Body of pancreas (tissue), 4 donors: Measurements from ENCODE around the gene TRIM17. TPM values are rescaled to one million over a fixed set of nuclear protein-coding genes. Genes with fewer than 3 reads are reported as not detected.

Experiments
- ATAC-seq: fragments of 150-250 bp; one replicate; pipeline ENCODE4 v1.9.1; 2016
- DNase-seq, 4 donors: peaks; one replicate each; pipeline ENCODE4 v3.0.0-alpha.2; 2019
- H3K27ac ChIP-seq, 4 donors: fragments of 200-600 bp; sonication (generic); 1 replicate in 3 of 4; 2 replicates in 1 of 4; pipeline versions ENCODE4 v1.5.1 to v1.6.1; 2016 to 2019; ENCODE audit warnings: mild to moderate bottlenecking in 1 of 4, mixed read lengths in 1 of 4, moderate library complexity in 1 of 4
- H3K27me3 ChIP-seq, 2 donors: fragments of 200-600 bp; sonication (generic); one replicate each; pipeline ENCODE4 v1.6.0; 2016; ENCODE audit warnings: mild to moderate bottlenecking in 1 of 2
- H3K36me3 ChIP-seq, 2 donors: fragments of 200-600 bp; sonication (generic); replicated peaks in 1 of 2; 2 replicates each; pipeline ENCODE4 v1.5.1; 2016; ENCODE audit warnings: low read depth in 2 of 2; ENCODE audit not compliant: insufficient read depth in 1 of 2
- H3K4me1 ChIP-seq: fragments of 200-600 bp; sonication (generic); one replicate; pipeline ENCODE4 v1.6.0; 2016
- H3K4me3 ChIP-seq, 2 donors: fragments of 200-600 bp; sonication (generic); 1 replicate in 1 of 2; 2 replicates in 1 of 2; pipeline ENCODE4 v1.5.1; 2016 to 2019
- H3K9me3 ChIP-seq, 3 donors: fragments of 200-600 bp; sonication (generic); 1 replicate in 2 of 3; 2 replicates in 1 of 3; pipeline ENCODE4 v1.5.1; 2016
- CTCF ChIP-seq, 7 experiments: fragments of 450-650 bp in 4 of 7; fragments of 200-600 bp in 3 of 7; sonication (generic) in 3 of 7; IDR thresholded peaks; one replicate each; pipeline ENCODE4 v1.5.1; 2016 to 2019; ENCODE audit warnings: antibody characterized with exemption in 7 of 7
- POLR2A ChIP-seq, 3 donors: fragments of 450-650 bp; IDR thresholded peaks; one replicate each; pipeline ENCODE4 v1.6.1; 2016; ENCODE audit warnings: antibody characterized with exemption in 3 of 3, mild to moderate bottlenecking in 2 of 3
- WGBS, 2 donors: methylation state at CpG; one replicate each; pipeline ENCODE4 v1.1.5; 2017; 5-methylcytosine and 5-hydroxymethylcytosine counted together
- intact Hi-C: fragments of 100-400 bp; cut with DNase I; formaldehyde crosslinking; loops from one replicate; pipeline ENCODE4 v1.15.1; 2023
- total RNA-seq, 2 donors: library from RNA; depleted of rRNA; stranded (reverse); fragments of >200 nt; gene quantifications; one replicate each; pipeline ENCODE4 v1.1.0, GENCODE V29; 2016

Gene TRIM17
- total RNA-seq, 2 donors from 2014 or later = 1.0 TPM; not detected in 1

- peak; percentile 76 to 92 (median 88) for DNase-seq
- TF ChIP-seq CTCF (IDR thresholded peaks at IDR 0.05) = peak in 4 of 7 experiments; percentile 24 to 38 (median 31)
- peak; percentile 11 to 73 (median 70) for TF ChIP-seq POLR2A (IDR thresholded peaks at IDR 0.05)
- H3K4me3 ChIP-seq = peak overlapping the region in 1 of 2 donors; percentile 13
- WGBS, 2 donors = 1 to 5% methylated on average over 27 to 47 of the region's 74 CpGs
- intact Hi-C loops = no loop called here
- peaks cover 0 to 7% of the 10 kb centered on the region in 2 donors for H3K27me3 ChIP-seq
- no peaks in the 10 kb centered on the region for H3K36me3 ChIP-seq
- peak overlapping the region; percentile 41 to 80 (median 69) for H3K27ac ChIP-seq
- peak; percentile 96 for ATAC-seq
- H3K9me3 ChIP-seq = no peaks in the 10 kb centered on the region
- peaks cover 30% of the 10 kb centered on the region for H3K4me1 ChIP-seq
Measured at GRCh38 chr1:228457396-228458176, 40.9 kb upstream of the TRIM17 start.

GRCh38 chr1:228457017-228457395 lies 40.3 kb upstream of the TRIM17 start:
- Histone ChIP-seq H3K9me3 (no peaks in the 10 kb centered on the region), H3K27ac (peak overlapping the region; percentile 41 to 80 (median 69)), H3K4me1 (peaks cover 30% of the 10 kb centered on the region), H3K36me3 (no peaks in the 10 kb centered on the region), H3K27me3 (peaks cover 0 to 7% of the 10 kb centered on the region in 2 donors), H3K4me3 (peak overlapping the region in 1 of 2 donors; percentile 13)
- ATAC-seq (no peak), DNase-seq (no peak)
- WGBS, 2 donors = 21 to 25% methylated on average over 13 of the region's 13 CpGs
- TF ChIP-seq POLR2A (IDR thresholded peaks at IDR 0.05) (no peak), CTCF (IDR thresholded peaks at IDR 0.05) (no peak)
- intact Hi-C loops = no loop called here

- Histone ChIP-seq H3K27ac (peak overlapping the region in 1 of 4 donors; percentile 73), H3K4me1 (peaks cover 30% of the 10 kb centered on the region), H3K9me3 (no peaks in the 10 kb centered on the region), H3K27me3 (peaks cover 0 to 7% of the 10 kb centered on the region in 2 donors), H3K4me3 (no peak overlapping the region), H3K36me3 (no peaks in the 10 kb centered on the region)
- intact Hi-C loops = no loop called here
- WGBS, 2 donors = 49 to 58% methylated on average over 6 of the region's 6 CpGs
- TF ChIP-seq POLR2A (IDR thresholded peaks at IDR 0.05) (no peak), CTCF (IDR thresholded peaks at IDR 0.05) (no peak)
- ATAC-seq (no peak), DNase-seq (no peak)
Measured at GRCh38 chr1:228456252-228457016, 39.8 kb upstream of the TRIM17 start.

GRCh38 chr1:228455715-228456114 lies 39.1 kb upstream of the TRIM17 start:
- H3K36me3 ChIP-seq = no peaks in the 10 kb centered on the region
- TF ChIP-seq CTCF (IDR thresholded peaks at IDR 0.05) = no peak
- TF ChIP-seq POLR2A (IDR thresholded peaks at IDR 0.05) = no peak
- H3K27me3 ChIP-seq = peaks cover 0 to 7% of the 10 kb centered on the region in 2 donors
- ATAC-seq (no peak), DNase-seq (no peak)
- intact Hi-C loops = no loop called here
- H3K9me3 ChIP-seq = no peaks in the 10 kb centered on the region
- 41 to 43% methylated on average over 1 of the region's 1 CpG for WGBS, 2 donors
- H3K4me1 ChIP-seq = peaks cover 30% of the 10 kb centered on the region
- H3K4me3 ChIP-seq = no peak overlapping the region
- no peak overlapping the region for H3K27ac ChIP-seq
